SIG-M5 (cell line): Measurements from ENCODE around the gene MARK2.

ENCODE experiments used
- DNase-seq: peaks from one replicate; lab custom pipeline; 2025; lab: John Stamatoyannopoulos, UW

Gene MARK2

DNA sequence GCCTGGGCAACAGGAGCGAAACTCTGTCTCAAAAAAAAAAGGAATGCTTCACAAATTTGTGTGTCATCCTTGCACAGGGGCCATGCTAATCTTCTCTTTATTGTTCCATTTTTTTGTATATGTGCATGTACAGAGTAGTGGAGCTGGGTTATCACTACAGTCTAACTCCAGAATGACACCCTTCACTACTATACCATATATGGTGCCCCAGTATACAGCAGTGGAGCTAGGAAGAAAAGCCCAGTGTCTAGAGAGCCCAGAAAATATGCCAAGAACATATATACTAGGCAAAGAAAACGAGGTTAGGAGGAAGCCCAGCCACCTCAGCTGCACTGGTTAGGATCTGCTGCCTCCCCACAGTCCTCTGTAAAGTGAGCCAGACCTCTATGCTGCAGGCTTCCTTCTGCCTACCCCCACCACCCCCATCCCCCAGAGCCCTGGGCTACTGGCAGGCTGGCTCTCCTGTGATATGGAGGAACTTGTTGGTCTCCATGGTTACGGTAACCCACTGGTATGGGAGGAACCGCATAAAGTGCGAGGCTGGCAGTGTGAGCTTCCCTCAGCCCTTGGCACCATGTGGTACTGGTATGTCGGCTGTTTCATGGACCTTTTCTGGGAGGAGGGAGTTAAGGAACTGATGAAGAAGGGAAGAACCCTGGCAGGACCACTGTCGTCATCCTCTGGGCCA lies 43.8 kb downstream of the MARK2 start:
- DNase-seq, result no peak

DNA sequence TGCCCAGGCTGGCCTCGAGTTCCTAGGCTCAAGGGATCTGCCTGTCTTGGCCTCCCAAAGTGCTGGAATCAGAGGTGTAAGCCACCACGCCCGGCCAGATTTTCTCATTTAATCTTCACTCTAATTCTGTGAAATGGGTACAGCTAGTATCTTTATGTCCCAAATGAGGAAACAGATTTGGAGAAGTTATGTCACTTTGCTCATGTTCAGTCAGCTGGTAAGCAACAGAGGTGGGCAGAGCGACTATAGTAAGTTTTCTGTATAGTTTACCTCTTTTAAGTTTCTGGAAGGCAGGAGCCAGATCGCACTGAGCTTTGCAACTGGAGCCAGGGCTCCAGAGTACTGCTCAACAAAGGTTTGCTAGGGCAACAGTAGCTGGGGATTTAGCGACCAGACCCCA lies 44.9 kb downstream of the MARK2 start:
- DNase-seq, result no peak

DNA sequence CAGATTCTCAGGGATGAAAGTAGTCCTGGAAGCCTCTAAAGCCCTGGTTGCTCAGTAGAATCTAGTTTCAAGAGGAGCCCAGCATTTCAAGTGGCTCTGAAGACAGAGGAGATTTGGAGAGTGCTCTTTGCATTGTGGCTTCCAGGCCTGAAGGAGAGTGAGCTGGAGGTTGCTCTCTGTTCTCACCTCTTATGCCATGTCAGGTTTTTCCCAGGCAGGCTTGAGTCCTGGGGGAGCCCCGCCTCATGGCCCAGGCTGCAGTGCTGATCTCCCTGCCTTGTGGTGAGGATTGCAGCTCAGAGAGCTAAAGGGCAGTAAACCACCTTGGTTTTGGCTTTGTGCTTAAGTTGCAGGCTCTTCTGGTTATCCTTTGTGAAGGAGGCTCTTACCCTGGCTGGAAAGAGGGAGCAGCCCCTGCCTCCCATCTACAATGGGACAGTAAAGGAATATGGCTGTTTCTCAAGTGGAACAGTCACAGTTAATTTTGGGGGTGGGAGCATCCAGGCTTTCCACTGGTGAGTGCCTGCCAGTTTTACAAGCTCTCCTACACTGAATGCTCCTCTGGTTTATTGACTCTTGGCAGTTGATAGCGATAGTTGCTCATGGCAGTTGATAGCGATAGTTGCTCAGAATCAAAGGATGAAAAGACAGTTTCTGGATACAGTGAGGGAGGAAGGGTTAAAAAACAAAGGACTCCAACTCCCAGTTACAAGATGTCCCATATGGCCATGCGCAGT lies 45.5 kb downstream of the MARK2 start:
- no peak for DNase-seq

DNA sequence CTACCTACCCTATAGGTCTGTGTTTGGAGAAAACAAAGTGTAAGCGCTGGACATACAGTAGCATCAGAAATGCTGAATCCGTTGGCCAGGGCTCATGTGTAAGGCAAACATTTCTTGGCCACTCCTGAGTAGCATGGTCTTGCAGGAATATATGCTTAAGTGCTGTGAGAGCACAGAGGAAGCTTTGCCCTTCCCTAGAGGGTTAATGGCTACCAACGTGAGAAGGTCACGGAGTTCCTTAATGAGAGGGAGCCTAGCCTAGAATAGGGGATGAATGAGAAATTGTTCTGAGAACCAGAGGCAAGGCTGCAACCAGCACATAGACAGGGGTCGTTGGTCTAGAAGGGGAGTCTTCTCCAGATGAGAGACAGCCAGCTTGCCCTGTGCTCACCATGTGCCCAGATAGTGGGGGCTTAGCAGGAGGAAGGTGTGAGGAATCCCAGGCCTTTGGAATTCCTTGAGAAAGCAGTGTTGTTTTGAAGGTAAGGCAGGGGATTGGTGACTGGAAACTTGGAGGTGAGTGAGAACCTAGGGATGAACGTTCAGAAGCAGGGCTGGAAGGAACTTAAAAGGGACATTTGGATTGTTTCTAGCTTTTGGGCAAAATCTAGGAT lies 48.6 kb downstream of the MARK2 start:
- DNase-seq, result no peak

DNA sequence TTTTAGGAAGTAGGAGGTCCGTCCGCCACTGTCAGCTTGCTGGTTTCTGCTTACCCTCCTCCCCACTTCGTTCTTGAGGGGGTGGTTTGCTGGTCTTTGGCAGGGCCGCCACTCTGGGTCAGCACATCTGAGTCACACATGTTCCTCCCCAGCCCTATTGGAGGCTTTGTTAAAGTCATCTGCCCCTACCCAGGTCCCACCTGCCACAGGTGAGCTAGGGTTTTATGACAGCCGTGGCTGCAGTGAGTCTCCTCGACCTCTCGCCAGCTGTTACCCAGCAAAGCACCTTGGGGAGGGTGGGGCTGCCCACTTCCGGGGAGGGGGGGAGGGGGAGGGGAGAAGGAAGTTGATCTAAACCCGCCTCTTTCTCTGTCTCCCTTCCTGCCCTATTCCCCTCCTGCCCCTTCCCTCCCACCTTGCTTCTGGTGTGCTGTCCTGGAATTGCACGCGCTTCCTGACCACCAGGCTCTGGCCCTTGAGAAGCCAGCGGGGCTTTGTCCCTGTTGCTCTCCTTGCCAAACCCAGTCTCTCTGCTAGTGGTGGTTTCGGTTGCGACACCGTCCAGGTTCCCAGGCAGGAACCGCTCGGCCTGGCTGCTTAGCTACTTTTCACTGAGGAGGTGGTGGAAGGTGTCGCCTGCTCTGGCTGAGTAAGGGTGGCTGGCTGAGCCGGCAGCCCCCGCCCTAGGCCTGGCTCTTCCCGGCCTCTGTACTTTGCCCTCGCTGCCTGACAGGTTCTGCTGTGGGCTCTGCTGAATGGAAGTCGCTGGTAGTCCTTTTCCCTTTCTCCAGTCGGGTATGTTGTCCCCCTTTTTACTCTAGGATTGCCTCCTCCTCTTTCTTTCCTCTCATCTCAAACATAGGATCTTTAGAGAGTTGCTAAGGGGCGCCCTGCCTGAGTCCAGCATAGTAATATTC lies 49.5 kb downstream of the MARK2 start:
- no peak for DNase-seq

DNA sequence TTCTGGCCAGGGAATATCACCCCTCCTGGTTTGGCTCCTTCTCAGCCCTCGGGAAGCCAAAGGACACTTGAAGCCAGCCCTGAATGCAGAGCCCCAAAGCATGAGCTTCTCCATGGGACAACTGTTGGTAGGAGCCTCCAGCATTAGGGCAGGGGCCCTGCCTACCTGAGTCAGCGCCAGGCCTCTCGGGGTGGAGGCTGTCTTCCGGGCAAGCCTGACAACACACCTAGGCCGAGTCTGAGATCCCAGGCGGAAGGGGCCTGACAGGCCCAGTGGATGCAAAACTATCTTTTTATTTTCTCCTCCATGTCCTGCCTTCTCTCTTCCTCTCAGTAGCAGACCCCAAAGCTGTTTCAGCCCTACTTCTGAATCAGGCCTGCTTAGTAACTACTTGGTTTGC lies 50.4 kb downstream of the MARK2 start:
- no peak for DNase-seq

DNA sequence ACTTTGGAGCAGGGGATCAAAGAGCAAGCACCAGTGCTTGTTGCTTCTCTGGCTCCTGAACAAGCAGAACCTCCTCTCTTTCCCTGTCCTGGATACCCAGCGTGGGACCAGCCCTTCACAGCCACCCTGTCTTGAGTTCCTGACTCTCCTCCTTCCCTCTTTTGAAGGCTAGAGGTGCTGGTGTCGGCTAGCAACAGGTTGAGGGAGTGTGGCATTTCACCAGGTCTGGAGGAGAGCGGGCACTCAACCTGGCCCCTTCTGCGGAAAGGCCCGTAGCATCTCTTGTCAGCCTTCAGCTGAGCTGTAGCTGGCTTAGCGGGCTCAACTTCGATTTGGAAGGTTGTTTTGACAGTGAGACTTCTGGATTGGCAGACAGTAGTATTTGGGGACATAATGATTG lies 51.5 kb downstream of the MARK2 start:
- no peak for DNase-seq

DNA sequence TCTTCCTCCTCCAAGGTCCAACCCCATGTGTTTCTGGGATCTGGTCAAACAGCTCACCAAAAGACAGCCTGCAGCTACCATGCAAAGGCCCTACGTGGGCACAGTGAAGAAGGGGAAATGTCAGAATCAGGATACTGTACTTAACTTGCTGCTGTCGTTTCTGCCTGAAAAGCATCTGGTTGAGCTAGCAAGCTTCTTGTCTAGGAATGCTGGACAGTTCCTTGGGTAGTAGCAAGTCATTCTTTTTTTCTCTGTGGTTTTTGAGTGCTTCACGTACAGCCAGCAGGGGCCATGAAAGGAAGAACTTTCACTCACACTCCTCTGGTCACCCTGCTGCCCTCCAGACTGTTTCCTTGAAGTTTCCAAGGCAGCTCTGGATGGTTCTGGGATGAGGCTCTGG lies 53.3 kb downstream of the MARK2 start:
- DNase-seq, result no peak

DNA sequence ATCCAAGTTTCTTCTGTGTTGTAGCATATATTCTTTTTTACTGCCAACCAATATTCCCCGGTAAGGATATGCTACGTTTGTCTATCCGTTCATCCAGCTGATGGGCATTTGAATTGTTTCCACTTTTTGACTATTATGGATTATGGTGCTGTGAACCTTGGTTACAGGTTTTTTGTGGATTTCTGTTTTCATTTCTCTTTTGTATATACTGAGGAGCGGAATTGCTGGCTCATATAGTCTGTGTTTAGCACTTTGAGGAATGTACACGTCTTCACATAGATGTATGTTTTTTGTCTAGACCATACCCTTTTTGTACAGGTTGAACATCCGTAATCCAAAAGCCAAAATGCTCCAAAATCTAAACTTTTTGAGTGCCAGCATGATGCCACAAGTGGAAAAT lies 54.4 kb downstream of the MARK2 start:
- no peak for DNase-seq

DNA sequence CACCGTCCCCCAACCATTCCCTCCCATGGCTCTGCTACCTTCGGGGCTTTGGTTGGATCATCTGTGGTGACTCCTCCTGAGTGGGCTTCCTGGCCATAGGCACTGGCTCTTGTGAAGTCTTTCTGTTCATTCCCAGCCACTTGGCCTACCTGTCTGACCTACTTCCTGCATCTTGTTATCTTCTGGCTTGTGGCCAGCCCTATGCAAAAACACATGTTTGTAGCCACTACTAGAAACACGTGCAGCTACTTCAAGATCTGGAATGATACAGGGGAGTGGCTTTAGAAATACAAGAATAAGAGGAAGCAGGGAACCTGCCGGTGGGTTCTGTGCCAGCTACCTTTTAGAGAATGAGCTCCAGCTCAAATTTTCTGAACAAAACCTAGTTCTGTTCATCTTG lies 57.2 kb downstream of the MARK2 start:
- DNase-seq, result no peak

DNA sequence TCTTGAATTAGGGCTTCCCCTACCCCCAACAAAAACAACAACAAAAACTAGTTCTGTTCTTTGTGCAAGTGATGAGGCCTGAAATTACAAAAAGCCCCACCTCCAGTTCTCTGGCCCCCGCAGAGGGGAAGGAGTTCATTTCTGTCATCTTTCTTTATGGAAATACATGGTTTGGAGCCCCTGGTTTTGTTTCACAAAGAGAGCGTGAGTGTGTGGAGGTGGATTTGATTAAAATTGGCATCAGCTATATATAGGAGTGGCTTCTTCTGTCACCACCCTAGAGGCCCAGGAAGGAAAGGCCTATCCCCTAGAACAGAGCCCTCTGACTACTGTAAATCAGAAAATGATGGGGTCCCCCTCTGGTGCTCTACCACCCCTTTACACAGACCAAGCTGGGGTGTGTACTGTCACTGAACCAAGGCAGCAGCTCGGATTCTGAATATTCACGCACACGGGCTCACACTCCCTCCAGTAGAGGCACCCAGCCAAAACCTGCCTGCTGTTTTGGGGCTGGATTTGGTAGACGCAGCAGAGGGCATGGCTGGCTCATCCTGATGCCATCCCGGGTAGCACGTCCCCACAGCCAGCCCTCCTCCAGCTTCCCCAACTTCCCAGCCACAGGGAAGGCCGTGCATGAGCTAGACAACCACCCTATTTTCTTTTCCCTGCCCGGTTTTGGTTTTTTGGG lies 58.7 kb downstream of the MARK2 start:
- DNase-seq, result no peak

DNA sequence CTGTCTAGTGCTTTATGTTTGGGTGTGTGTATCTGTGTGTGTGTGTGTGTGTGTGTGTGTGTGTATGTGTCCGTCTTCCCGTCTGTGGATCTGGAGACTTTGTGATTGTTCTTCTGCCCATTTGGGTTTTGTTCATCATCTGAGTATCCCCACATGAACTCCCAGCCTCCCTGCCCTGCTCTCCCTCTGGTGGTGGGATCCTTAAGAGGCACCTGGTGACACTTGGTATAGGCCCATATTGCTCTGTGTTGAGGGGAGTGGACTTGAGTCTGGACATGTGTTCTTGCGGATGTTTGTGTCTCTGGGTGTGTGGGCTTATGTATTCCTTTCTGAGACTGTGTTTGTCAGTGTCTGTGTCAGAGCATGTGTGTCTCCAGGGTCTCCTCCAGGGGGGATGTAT lies 62.8 kb downstream of the MARK2 start:
- no peak for DNase-seq

DNA sequence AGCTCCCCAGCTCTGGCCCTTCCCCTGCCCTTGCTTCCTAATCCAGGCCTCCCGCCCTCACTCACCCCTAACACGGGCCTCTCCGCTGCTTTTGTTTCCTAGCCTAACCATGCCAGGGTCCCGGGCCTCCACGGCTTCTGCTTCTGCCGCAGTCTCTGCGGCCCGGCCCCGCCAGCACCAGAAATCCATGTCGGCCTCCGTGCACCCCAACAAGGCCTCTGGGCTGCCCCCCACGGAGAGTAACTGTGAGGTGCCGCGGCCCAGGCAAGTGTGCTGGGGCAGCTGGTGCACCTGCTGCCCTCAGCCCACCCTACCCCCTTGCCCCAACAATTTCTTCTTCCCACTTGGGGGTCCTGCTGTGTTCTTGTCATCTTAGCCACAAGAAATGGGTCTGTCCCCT lies 65.0 kb downstream of the MARK2 start:
- no peak for DNase-seq

DNA sequence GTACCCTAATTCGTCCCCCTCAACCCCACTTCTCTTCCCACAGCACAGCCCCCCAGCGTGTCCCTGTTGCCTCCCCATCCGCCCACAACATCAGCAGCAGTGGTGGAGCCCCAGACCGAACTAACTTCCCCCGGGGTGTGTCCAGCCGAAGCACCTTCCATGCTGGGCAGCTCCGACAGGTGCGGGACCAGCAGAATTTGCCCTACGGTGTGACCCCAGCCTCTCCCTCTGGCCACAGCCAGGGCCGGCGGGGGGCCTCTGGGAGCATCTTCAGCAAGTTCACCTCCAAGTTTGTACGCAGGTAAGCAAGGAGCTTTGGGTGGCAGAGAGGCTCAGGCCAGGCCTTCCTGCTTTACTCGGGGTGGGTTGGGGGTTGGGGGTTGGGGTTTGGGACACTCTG lies 65.8 kb downstream of the MARK2 start:
- no peak for DNase-seq

DNA sequence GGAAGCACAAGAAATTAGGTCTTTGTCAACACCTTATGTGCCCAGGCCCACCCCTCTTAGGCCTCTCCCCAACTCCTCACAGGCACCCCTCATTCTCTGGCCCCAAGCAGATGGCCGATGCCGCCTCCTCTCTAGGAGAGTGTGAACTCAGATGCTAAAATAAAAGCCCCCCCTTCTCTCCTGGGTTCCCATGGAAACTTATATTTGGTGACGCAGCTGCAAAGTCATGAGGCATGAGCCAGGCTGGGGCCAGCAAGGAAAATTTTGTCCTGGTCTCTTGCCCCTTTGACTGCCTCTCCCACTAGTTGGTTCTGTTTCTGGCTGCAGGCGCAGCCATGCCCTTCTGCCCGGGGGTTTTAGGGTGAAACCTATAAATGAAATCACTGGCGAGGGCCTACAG lies 66.3 kb downstream of the MARK2 start:
- no peak for DNase-seq

DNA sequence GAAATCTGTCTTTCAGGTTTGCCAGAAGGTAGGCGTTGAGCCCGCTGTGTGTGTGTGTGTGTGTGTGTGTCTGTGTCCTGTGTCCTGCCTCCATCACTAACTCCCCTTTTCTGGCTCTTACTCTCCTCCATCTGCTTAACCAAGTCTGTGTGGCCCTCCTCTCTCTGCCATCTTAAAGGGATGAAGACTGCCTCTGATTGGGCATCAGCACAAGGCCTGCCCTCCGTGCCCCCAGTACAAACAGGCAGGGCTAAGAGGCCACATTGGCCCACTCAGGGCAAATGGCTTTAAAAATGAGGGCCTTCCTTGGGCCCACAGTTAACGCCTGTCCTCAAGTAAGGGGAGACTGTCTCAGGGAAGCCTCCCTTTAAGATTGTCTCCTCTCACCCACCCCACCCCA lies 67.2 kb downstream of the MARK2 start:
- DNase-seq, result no peak

DNA sequence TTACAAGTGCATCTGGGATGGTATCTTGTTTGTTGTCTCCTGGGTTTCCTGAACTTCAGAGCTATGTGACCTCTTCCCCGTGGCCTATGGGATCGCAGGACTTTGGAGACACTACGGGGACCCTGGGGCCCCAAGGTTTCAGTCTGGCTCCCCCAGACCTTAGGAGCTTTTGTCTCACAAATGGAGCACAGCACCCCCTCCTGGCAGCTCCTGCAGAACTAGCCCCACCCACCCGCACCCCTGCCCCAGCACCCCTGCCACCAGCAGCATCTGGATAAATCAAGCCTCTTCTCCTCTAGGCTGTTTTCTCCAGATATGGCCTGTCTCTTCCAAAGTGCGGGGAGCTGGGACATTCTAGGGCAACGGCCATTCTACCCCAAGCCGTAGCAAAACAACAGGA lies 67.7 kb downstream of the MARK2 start:
- no peak for DNase-seq

DNA sequence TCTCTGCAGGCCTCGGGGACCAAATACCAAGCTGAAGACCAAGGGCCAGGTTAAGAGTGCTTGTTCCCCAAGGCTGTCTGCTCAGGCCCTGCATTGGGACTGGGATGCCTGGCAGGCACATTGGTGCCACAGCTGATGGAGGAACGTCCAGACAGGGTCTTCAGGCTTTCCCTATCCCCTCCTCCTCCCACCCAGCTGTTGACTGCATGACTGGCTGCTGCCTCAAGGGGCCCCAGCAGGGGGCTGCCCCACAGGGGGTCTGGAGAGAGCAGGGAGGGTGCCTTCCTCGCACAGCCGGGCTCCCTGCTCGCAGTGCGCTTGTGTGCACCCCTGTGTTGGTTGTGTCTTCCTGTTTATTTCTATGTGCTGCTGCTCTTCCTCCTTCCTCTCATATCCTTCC lies 68.2 kb downstream of the MARK2 start:
- no peak for DNase-seq

DNA sequence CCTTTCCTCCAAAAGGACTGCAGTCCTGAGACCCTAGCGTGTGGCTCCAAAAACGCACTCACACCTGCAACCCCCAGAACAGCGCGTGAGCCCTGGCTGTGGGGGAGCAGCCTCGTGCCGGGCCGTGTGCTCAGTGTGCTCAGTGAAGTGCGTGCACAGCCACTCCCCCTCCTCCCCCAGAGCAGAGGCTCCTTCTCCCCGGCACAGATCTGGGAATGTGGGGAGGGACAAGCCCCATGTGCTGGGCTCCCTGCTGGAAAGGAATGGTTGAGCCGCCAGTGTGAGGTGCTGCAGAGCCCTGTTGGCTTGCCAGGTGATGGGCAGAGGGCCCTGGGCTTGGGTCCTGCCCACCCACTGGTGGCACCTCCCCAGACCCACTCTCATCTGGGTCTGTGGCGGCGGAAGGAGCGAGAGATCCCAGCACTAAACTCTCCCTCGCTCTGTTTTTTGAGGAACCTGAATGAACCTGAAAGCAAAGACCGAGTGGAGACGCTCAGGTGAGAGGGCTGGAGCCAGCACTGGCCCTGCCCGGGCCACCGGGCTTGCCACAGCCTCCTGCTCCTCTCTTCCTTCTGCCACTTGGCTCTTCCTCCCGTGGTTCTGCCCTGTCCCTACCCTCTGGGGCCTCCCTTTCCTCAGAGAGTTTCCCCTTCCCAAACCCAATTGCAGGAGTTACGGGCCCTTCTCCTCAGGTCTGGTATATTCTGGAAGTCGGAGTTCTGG lies 69.1 kb downstream of the MARK2 start:
- no peak for DNase-seq

DNA sequence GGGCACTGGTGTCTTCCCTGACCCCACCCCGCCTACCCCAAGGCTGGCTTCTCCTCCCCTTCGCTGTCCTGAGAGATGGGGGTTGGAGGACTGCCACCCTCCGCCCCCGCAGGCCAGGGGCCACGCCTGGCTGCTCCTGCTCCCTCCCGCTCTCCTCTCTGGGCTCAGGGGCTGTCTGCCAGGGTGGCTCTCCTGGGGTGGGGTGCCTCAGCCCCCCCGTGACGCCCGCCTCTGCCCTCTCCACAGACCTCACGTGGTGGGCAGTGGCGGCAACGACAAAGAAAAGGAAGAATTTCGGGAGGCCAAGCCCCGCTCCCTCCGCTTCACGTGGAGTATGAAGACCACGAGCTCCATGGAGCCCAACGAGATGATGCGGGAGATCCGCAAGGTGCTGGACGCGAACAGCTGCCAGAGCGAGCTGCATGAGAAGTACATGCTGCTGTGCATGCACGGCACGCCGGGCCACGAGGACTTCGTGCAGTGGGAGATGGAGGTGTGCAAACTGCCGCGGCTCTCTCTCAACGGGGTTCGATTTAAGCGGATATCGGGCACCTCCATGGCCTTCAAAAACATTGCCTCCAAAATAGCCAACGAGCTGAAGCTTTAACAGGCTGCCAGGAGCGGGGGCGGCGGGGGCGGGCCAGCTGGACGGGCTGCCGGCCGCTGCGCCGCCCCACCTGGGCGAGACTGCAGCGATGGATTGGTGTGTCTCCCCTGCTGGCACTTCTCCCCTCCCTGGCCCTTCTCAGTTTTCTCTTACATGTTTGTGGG lies 69.9 kb downstream of the MARK2 start:
- no peak for DNase-seq
